ENCODE data around the gene MRPL45. TPM values are rescaled to one million over a fixed set of nuclear protein-coding genes. Genes with fewer than 3 reads are reported as not detected.
"Not testable (repeated sequence)": the region's sequence is repeated elsewhere in the genome, so short reads cannot be mapped to it uniquely, and the experiment has no call there.

The MRPL45 gene
- total RNA-seq, 1 donor from 2014 or later, result 34.3 TPM

DNA sequence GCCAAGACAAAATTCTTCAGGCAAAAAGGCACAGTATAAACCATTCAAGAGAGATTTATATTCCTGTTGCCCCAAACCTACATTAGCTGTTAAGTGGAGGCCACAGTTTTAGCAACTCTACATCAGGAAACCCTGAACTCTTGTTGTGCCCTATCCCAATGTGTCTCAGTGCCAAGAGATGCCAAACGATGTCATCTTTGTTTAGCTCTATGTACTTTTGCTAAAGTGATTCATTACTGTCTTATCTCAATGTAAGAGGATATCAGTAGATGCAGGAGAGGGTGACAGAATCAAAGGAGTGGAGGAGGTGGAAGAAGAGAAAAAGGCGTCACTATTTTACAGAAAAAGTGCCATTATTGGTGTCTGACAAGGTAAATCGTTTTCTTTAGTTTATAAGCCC lies 28.8 kb upstream of the MRPL45 start:
- H3K9me3 Mint-ChIP-seq (ENCODE audit: unreplicated experiment), result not testable (repeated sequence)

DNA sequence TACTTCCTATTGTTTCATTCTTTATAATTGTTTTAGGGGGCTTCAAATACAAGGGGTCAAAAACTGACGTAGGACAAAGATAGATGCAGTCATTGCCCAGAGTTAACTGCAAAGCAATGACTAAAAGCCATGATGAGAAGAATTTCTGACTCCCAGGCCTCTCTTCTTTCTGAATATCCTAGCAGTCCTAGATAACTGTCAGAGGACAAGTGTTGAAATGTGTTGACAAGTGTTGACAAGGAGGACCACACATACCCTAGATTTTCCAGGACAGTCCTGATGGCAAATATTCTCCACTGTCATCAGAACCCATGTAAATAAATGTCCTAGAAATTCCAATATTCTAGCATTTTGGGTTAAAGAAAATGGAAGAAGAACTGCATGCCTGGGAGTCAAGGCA lies 27.9 kb upstream of the MRPL45 start:
- FAIRE-seq; H3K9me3 ChIP-seq (ENCODE audit: insufficient read depth, low read depth, low read length); H3K36me3 Mint-ChIP-seq (ENCODE audit: low read depth, unreplicated experiment); H2AFZ ChIP-seq (ENCODE audit: low read depth, low read length); H3K36me3 ChIP-seq (ENCODE audit: insufficient read depth, low read length); H3K4me2 ChIP-seq (ENCODE audit: low read length); H4K20me1 ChIP-seq (ENCODE audit: insufficient read depth, low read length); H3K4me3 Mint-ChIP-seq (ENCODE audit: unreplicated experiment); H3K27ac Mint-ChIP-seq (ENCODE audit: unreplicated experiment); H3K27me3 ChIP-seq (ENCODE audit: insufficient read depth, low read length); H3K9ac ChIP-seq (ENCODE audit: low read length); H3K4me1 Mint-ChIP-seq (ENCODE audit: low read depth, unreplicated experiment); H3K9me3 Mint-ChIP-seq (ENCODE audit: unreplicated experiment); H3K27ac ChIP-seq (ENCODE audit: low read depth, low read length); DNase-seq (ENCODE audit: low read depth); H3K27me3 Mint-ChIP-seq (ENCODE audit: low read depth, unreplicated experiment); H3K79me2 ChIP-seq (ENCODE audit: insufficient read depth, low read length); H3K4me1 ChIP-seq (ENCODE audit: insufficient read depth, low read length); H3K4me3 ChIP-seq (ENCODE audit: insufficient read depth, low read depth, low read length): not testable (repeated sequence)

More for the DNA sequence above, 28.8 kb upstream of the MRPL45 start:
- not testable (repeated sequence) for H3K36me3 Mint-ChIP-seq (ENCODE audit: low read depth, unreplicated experiment); H3K27me3 Mint-ChIP-seq (ENCODE audit: low read depth, unreplicated experiment); H3K4me1 Mint-ChIP-seq (ENCODE audit: low read depth, unreplicated experiment); H3K9ac ChIP-seq (ENCODE audit: low read length); DNase-seq (ENCODE audit: low read depth); H3K79me2 ChIP-seq (ENCODE audit: insufficient read depth, low read length); H3K4me3 Mint-ChIP-seq (ENCODE audit: unreplicated experiment); H4K20me1 ChIP-seq (ENCODE audit: insufficient read depth, low read length); H2AFZ ChIP-seq (ENCODE audit: low read depth, low read length); H3K4me2 ChIP-seq (ENCODE audit: low read length); H3K27ac Mint-ChIP-seq (ENCODE audit: unreplicated experiment); H3K4me3 ChIP-seq (ENCODE audit: insufficient read depth, low read depth, low read length); FAIRE-seq; H3K27me3 ChIP-seq (ENCODE audit: insufficient read depth, low read length); H3K27ac ChIP-seq (ENCODE audit: low read depth, low read length); H3K36me3 ChIP-seq (ENCODE audit: insufficient read depth, low read length); H3K4me1 ChIP-seq (ENCODE audit: insufficient read depth, low read length); H3K9me3 ChIP-seq (ENCODE audit: insufficient read depth, low read depth, low read length)

DNA sequence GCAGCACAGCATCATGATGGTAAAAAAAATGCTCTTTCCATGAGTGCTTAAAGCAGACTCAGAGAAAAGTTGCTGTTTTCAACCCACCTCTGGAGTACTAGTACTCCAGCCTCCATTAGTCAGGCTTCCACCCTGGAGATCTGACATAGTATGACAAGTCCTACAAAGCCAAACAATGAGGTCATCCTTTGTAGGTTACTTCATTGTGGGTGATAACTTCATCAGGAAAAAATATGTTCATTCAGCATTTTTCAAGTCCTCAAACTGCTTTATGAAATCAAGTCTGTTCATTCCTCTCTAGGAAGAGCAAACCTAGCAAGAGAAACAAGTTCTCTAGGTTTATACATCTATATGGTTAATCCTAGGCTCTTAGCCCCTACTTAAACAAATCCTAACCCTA lies 27.4 kb upstream of the MRPL45 start:
- FAIRE-seq; H3K9me3 ChIP-seq (ENCODE audit: insufficient read depth, low read depth, low read length); H3K4me1 Mint-ChIP-seq (ENCODE audit: low read depth, unreplicated experiment); H3K4me2 ChIP-seq (ENCODE audit: low read length); H3K79me2 ChIP-seq (ENCODE audit: insufficient read depth, low read length); H3K4me3 Mint-ChIP-seq (ENCODE audit: unreplicated experiment); H3K36me3 ChIP-seq (ENCODE audit: insufficient read depth, low read length); H3K4me1 ChIP-seq (ENCODE audit: insufficient read depth, low read length); H3K27me3 ChIP-seq (ENCODE audit: insufficient read depth, low read length); H3K9ac ChIP-seq (ENCODE audit: low read length); H3K36me3 Mint-ChIP-seq (ENCODE audit: low read depth, unreplicated experiment); H3K27ac ChIP-seq (ENCODE audit: low read depth, low read length); H3K9me3 Mint-ChIP-seq (ENCODE audit: unreplicated experiment); H2AFZ ChIP-seq (ENCODE audit: low read depth, low read length); H4K20me1 ChIP-seq (ENCODE audit: insufficient read depth, low read length); H3K4me3 ChIP-seq (ENCODE audit: insufficient read depth, low read depth, low read length); H3K27me3 Mint-ChIP-seq (ENCODE audit: low read depth, unreplicated experiment): not testable (repeated sequence)
- peak overlapping the region; percentile 41 for H3K27ac Mint-ChIP-seq (ENCODE audit: unreplicated experiment)
- DNase-seq (ENCODE audit: low read depth), result peak; percentile 27

DNA sequence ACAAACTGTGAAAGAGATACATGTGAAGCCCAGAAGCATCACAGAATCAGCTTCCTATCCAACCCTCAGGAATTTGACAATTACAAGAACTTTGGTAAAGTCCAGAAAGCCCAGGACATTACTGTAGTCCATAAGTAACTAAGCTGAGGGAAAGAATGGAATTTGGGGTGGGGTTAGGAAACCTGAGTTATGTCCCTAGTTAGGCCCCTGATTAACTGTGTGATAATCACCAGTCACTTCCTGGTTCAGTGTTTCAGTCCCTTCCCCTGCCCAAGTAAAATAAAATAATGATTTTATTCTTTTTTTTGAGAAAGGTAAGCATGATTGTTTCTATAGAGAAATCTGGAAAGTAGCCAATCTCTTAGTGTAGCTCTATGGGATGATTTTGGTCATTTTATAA lies 11.0 kb upstream of the MRPL45 start:
- not testable (repeated sequence) for H3K27me3 Mint-ChIP-seq (ENCODE audit: low read depth, unreplicated experiment); H2AFZ ChIP-seq (ENCODE audit: low read depth, low read length); H3K27me3 ChIP-seq (ENCODE audit: insufficient read depth, low read length); H3K4me3 Mint-ChIP-seq (ENCODE audit: unreplicated experiment); H3K4me3 ChIP-seq (ENCODE audit: insufficient read depth, low read depth, low read length); H3K9me3 Mint-ChIP-seq (ENCODE audit: unreplicated experiment); FAIRE-seq; H3K9ac ChIP-seq (ENCODE audit: low read length); H3K4me1 ChIP-seq (ENCODE audit: insufficient read depth, low read length); H3K4me1 Mint-ChIP-seq (ENCODE audit: low read depth, unreplicated experiment); H3K27ac Mint-ChIP-seq (ENCODE audit: unreplicated experiment); H3K79me2 ChIP-seq (ENCODE audit: insufficient read depth, low read length); H4K20me1 ChIP-seq (ENCODE audit: insufficient read depth, low read length); H3K27ac ChIP-seq (ENCODE audit: low read depth, low read length); H3K4me2 ChIP-seq (ENCODE audit: low read length); H3K9me3 ChIP-seq (ENCODE audit: insufficient read depth, low read depth, low read length); H3K36me3 Mint-ChIP-seq (ENCODE audit: low read depth, unreplicated experiment); H3K36me3 ChIP-seq (ENCODE audit: insufficient read depth, low read length)
- peak; percentile 23 for DNase-seq (ENCODE audit: low read depth)

DNA sequence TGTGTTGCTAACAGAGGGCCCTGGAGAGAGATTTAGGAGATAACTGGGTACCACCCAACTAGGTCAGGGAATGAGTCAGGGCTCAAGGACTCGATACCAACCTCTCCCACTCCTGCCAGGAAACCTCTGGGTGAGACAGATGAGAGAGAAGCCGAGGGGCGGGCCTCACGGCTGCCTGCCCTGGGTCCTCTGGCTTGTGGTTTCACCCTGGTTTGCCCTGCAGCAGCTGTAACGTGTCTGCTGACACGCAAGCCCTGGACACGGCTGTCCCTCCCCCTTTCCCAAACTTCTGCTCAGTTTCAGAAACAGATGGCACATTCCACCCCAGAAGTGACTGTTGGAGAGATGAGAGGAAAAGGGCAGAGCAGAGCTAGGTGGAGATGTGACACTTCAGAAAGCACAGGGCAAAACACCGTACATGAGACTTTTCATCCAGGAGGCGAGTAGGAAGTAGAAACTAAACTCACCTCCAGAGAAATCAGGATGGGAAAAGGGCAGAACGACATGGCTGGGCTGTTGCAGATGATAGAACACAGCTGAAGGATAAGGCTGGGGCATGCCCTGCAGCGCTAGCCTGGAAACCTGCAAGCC lies 10.4 kb upstream of the MRPL45 start:
- DNase-seq (ENCODE audit: low read depth), result peak; percentile 58
- not testable (repeated sequence) for FAIRE-seq; H3K27me3 Mint-ChIP-seq (ENCODE audit: low read depth, unreplicated experiment); H3K79me2 ChIP-seq (ENCODE audit: insufficient read depth, low read length); H3K9me3 Mint-ChIP-seq (ENCODE audit: unreplicated experiment); H3K4me3 ChIP-seq (ENCODE audit: insufficient read depth, low read depth, low read length); H3K4me1 ChIP-seq (ENCODE audit: insufficient read depth, low read length); H3K27ac Mint-ChIP-seq (ENCODE audit: unreplicated experiment); H3K36me3 Mint-ChIP-seq (ENCODE audit: low read depth, unreplicated experiment); H3K4me1 Mint-ChIP-seq (ENCODE audit: low read depth, unreplicated experiment); H3K27me3 ChIP-seq (ENCODE audit: insufficient read depth, low read length); H3K9me3 ChIP-seq (ENCODE audit: insufficient read depth, low read depth, low read length); H4K20me1 ChIP-seq (ENCODE audit: insufficient read depth, low read length); H3K4me3 Mint-ChIP-seq (ENCODE audit: unreplicated experiment); H3K36me3 ChIP-seq (ENCODE audit: insufficient read depth, low read length)
- peak overlapping the region; percentile 35 for H3K9ac ChIP-seq (ENCODE audit: low read length)
- H2AFZ ChIP-seq (ENCODE audit: low read depth, low read length), result peak overlapping the region; percentile 41
- peak overlapping the region; percentile 33 for H3K27ac ChIP-seq (ENCODE audit: low read depth, low read length)
- H3K4me2 ChIP-seq (ENCODE audit: low read length), result peak overlapping the region; percentile 73

DNA sequence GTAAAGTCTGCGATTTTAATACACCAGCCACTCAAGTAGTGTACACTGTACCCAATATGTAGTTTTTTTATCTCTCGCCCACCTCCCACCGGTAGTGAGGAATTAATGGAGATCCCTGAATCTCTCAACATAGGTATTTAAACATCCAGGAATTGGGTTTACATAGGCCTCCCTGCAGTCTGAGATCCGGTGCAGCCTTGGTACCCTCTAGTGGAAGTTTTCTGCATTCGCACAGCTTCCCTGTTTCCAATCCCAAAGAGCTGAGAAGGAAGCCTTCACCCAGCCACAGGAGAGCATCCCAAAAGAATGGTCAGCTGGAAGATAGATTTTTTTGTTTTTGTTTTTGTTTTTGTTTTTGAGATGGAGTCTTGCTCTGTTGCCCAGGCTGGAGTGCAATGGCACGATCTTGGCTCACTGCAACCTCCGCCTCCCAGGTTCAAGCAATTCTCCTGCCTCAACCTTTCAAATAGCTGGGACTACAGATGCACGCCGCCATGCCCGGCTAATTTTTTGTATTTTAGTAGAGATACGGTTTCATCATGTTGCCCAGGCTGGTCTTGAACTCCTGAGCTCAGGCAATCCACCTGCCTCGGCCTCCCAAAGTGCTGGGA lies 8.6 kb upstream of the MRPL45 start:
- H3K36me3 Mint-ChIP-seq (ENCODE audit: low read depth, unreplicated experiment); FAIRE-seq; H3K36me3 ChIP-seq (ENCODE audit: insufficient read depth, low read length); H3K27ac Mint-ChIP-seq (ENCODE audit: unreplicated experiment); H3K4me2 ChIP-seq (ENCODE audit: low read length); H3K79me2 ChIP-seq (ENCODE audit: insufficient read depth, low read length); H4K20me1 ChIP-seq (ENCODE audit: insufficient read depth, low read length); H2AFZ ChIP-seq (ENCODE audit: low read depth, low read length); H3K4me1 ChIP-seq (ENCODE audit: insufficient read depth, low read length); H3K9me3 Mint-ChIP-seq (ENCODE audit: unreplicated experiment); H3K4me3 Mint-ChIP-seq (ENCODE audit: unreplicated experiment); H3K27me3 Mint-ChIP-seq (ENCODE audit: low read depth, unreplicated experiment); H3K9ac ChIP-seq (ENCODE audit: low read length); H3K27ac ChIP-seq (ENCODE audit: low read depth, low read length); H3K9me3 ChIP-seq (ENCODE audit: insufficient read depth, low read depth, low read length); DNase-seq (ENCODE audit: low read depth); H3K4me3 ChIP-seq (ENCODE audit: insufficient read depth, low read depth, low read length); H3K4me1 Mint-ChIP-seq (ENCODE audit: low read depth, unreplicated experiment); H3K27me3 ChIP-seq (ENCODE audit: insufficient read depth, low read length): not testable (repeated sequence)
